ENCODE results near the gene MECR. TPM values are rescaled to one million over a fixed set of nuclear protein-coding genes. Genes with fewer than 3 reads are reported as not detected.
"Not testable (repeated sequence)": the region's sequence is repeated elsewhere in the genome, so short reads cannot be mapped to it uniquely, and the experiment has no call there.

Gene MECR
- total RNA-seq, 1 donor from 2014 or later: 28.8 TPM

- DNase-seq (ENCODE audit: low spot score, unreplicated experiment): no peak
- peak overlapping the region; percentile 67 for H3K27ac Mint-ChIP-seq
- peaks cover 18% of the 10 kb centered on the region for H3K36me3 Mint-ChIP-seq (ENCODE audit: insufficient read depth)
- peaks cover 37% of the 10 kb centered on the region for H3K4me1 Mint-ChIP-seq (ENCODE audit: low read depth)
- TF ChIP-seq, protein P1, sequence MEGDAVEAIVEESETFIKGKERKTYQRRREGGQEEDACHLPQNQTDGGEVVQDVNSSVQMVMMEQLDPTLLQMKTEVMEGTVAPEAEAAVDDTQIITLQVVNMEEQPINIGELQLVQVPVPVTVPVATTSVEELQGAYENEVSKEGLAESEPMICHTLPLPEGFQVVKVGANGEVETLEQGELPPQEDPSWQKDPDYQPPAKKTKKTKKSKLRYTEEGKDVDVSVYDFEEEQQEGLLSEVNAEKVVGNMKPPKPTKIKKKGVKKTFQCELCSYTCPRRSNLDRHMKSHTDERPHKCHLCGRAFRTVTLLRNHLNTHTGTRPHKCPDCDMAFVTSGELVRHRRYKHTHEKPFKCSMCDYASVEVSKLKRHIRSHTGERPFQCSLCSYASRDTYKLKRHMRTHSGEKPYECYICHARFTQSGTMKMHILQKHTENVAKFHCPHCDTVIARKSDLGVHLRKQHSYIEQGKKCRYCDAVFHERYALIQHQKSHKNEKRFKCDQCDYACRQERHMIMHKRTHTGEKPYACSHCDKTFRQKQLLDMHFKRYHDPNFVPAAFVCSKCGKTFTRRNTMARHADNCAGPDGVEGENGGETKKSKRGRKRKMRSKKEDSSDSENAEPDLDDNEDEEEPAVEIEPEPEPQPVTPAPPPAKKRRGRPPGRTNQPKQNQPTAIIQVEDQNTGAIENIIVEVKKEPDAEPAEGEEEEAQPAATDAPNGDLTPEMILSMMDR (IDR thresholded peaks at IDR 0.05; ENCODE audit: unreplicated experiment): no peak
- H3K27me3 Mint-ChIP-seq: no peaks in the 10 kb centered on the region
- no peaks in the 10 kb centered on the region for H3K9me3 Mint-ChIP-seq (ENCODE audit: low read depth)
- no peak overlapping the region for H3K4me3 Mint-ChIP-seq (ENCODE audit: low read depth)
Measured at GRCh38 chr1:29159773-29160172, 71.0 kb downstream of the MECR start.

GRCh38 chr1:29157269-29157601 is 73.5 kb downstream of the MECR start:
- Mint-ChIP-seq H3K9me3 (ENCODE audit: low read depth) (no peaks in the 10 kb centered on the region), H3K27me3 (no peaks in the 10 kb centered on the region), H3K4me3 (ENCODE audit: low read depth) (peak overlapping the region; percentile 17), H3K4me1 (ENCODE audit: low read depth) (peaks cover 31% of the 10 kb centered on the region), H3K27ac (peak overlapping the region; percentile 95), H3K36me3 (ENCODE audit: insufficient read depth) (peaks cover 23% of the 10 kb centered on the region)
- no peak for DNase-seq (ENCODE audit: low spot score, unreplicated experiment)
- TF ChIP-seq, protein P1 (IDR thresholded peaks at IDR 0.05; ENCODE audit: unreplicated experiment): no peak

GRCh38 chr1:29156543-29157268 is 74.0 kb downstream of the MECR start:
- Mint-ChIP-seq H3K27me3 (no peaks in the 10 kb centered on the region), H3K9me3 (ENCODE audit: low read depth) (no peaks in the 10 kb centered on the region), H3K4me3 (ENCODE audit: low read depth) (peak overlapping the region; percentile 17), H3K27ac (peak overlapping the region; percentile 95), H3K4me1 (ENCODE audit: low read depth) (peaks cover 31% of the 10 kb centered on the region), H3K36me3 (ENCODE audit: insufficient read depth) (peaks cover 28% of the 10 kb centered on the region)
- no peak for DNase-seq (ENCODE audit: low spot score, unreplicated experiment)
- TF ChIP-seq, protein P1 (IDR thresholded peaks at IDR 0.05; ENCODE audit: unreplicated experiment): no peak

DNA sequence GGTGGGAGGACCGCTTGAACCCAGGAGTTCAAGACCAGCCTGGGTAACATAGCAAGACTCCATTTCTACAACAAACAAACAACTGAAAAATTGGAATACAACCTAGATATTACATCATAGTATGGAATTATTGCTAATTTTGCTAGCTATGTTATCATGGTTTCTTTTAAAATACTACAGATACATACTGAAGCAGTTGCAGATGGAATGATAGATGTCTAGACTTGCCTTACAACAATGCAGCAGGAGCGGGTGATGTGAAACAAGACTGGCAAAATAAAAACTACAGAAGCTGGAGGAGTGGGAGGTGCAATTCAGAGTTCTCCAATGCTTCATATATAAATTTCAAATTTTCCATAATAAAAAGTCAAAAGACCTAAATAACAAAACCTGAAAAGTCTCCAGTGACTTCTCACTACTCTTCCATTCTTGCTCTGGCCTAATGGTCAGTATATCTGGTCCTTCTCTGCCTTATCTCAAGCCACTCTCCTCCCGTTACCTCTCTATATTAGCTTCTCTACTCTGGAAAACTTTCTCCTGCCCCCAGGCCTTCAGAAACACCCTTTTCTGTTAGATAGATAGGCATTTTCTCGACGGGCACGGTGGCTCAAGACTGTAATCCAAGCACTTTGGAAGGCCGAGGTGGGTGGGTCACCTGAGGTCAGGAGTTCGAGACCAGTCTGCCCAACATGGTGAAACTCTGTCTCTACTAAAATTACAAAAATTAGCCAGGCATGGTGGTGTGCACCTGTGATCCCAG is 78.5 kb downstream of the MECR start:
- TF ChIP-seq, protein P1 (IDR thresholded peaks at IDR 0.05; ENCODE audit: unreplicated experiment): no peak
- H3K36me3 Mint-ChIP-seq (ENCODE audit: insufficient read depth): peaks cover 43% of the 10 kb centered on the region
- DNase-seq (ENCODE audit: low spot score, unreplicated experiment): no peak
- H3K27me3 Mint-ChIP-seq: no peaks in the 10 kb centered on the region
- no peak overlapping the region for H3K4me3 Mint-ChIP-seq (ENCODE audit: low read depth)
- no peak overlapping the region for H3K27ac Mint-ChIP-seq
- H3K4me1 Mint-ChIP-seq (ENCODE audit: low read depth): peaks cover 16% of the 10 kb centered on the region
- no peaks in the 10 kb centered on the region for H3K9me3 Mint-ChIP-seq (ENCODE audit: low read depth)

GRCh38 chr1:29150346-29150745 is 80.4 kb downstream of the MECR start:
- H3K27ac Mint-ChIP-seq; DNase-seq (ENCODE audit: low spot score, unreplicated experiment); H3K9me3 Mint-ChIP-seq (ENCODE audit: low read depth); H3K4me3 Mint-ChIP-seq (ENCODE audit: low read depth); H3K4me1 Mint-ChIP-seq (ENCODE audit: low read depth); H3K27me3 Mint-ChIP-seq: not testable (repeated sequence)
- H3K36me3 Mint-ChIP-seq (ENCODE audit: insufficient read depth): peaks cover 59% of the 10 kb centered on the region

Measured in progenitor cell of endocrine pancreas (in vitro differentiated cells).